Fibroblast of pulmonary artery (primary cell): ENCODE measurements around the gene GPSM3.

Experiments
- DNase-seq: peaks from one replicate; pipeline ENCODE4 v3.0.0-alpha.2; 2010; ENCODE audit warnings: low read depth
- H3K4me3 ChIP-seq: replicated peaks from 2 replicates; pipeline ENCODE4 v1.5.1; 2011; ENCODE audit warnings: low read depth, mild to moderate bottlenecking, control low read depth, low read length, moderate library complexity
- TF ChIP-seq, protein P1 (sequence below): IDR thresholded peaks from 2 replicates; pipeline ENCODE4 v1.5.1; 2011; ENCODE audit warnings: mild to moderate bottlenecking, control low read depth, low read length, inconsistent platforms; ENCODE audit errors: missing control alignments

Gene GPSM3

DNA sequence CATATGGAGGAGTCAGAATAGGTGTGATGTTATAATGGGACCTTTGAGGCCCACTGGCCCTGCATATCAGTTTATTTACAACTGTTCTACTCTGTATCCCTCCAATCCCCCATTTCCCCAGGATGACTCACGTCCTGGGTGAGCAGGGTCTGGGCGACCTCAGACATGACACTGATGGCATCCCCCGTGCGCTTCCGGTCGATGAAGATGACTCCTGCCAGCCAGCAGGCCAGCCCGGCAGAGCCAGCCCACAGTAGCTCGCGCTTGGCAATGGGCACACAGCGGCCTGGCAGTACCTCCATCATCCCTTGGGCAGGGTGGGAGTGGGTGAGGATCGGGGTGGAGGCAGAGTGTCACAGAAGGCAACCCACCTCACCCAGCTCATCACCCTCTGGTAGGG lies 22.1 kb downstream of the GPSM3 start:
- TF ChIP-seq, protein P1, sequence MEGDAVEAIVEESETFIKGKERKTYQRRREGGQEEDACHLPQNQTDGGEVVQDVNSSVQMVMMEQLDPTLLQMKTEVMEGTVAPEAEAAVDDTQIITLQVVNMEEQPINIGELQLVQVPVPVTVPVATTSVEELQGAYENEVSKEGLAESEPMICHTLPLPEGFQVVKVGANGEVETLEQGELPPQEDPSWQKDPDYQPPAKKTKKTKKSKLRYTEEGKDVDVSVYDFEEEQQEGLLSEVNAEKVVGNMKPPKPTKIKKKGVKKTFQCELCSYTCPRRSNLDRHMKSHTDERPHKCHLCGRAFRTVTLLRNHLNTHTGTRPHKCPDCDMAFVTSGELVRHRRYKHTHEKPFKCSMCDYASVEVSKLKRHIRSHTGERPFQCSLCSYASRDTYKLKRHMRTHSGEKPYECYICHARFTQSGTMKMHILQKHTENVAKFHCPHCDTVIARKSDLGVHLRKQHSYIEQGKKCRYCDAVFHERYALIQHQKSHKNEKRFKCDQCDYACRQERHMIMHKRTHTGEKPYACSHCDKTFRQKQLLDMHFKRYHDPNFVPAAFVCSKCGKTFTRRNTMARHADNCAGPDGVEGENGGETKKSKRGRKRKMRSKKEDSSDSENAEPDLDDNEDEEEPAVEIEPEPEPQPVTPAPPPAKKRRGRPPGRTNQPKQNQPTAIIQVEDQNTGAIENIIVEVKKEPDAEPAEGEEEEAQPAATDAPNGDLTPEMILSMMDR = no peak
- DNase-seq = no peak
- no peak overlapping the region for H3K4me3 ChIP-seq

- TF ChIP-seq, protein P1 = no peak
- DNase-seq = peak; percentile 38
- H3K4me3 ChIP-seq = no peak overlapping the region
These were observed 23.4 kb downstream of the GPSM3 start for GRCh38 chr6:32168807-32169591.

DNA sequence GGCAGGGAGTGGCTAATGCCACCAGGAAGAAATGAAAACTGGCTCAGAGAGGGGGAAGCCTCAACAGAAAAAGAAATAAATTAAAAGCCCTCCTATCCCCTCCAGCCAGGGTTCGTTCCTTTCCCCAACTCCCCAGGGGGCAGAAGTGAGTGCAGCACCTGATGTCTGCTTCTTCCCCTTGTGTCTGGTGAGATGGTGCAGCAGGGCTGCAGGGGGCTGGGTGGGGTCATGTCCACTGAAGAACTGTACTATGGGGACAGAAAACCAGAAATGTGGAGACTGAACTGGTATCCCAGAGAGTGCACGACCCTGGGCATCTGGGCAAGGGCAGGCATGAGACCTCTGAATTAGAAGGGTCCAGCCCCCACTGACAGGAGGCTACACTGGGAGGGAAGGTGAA lies 24.1 kb downstream of the GPSM3 start:
- DNase-seq = no peak
- TF ChIP-seq, protein P1 = no peak
- no peak overlapping the region for H3K4me3 ChIP-seq

DNA sequence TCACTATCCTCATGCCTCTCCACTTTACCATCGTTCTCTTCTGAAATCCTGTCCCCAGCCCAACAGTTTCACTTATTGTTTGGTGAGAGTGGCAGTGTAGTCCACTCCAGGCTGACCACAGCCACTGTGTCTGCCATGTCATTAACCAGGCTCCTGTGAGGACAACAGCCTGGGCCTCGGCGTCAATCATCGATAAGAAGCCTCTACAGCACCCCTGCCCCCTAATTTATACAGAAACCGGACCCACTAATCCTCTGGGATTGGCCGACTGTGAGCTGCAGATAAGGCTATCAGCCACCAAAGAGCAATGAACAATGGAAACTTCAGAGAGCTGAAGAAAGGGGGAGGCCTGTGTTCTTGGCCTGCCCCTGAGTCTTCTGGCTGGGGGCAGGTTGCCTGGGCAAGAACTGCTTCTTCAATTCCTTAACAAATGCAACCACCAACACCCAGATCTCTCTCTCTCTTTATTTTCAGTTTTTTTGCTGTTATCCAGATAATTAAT lies 24.6 kb downstream of the GPSM3 start:
- no peak for DNase-seq
- TF ChIP-seq, protein P1 = no peak
- no peak overlapping the region for H3K4me3 ChIP-seq

DNA sequence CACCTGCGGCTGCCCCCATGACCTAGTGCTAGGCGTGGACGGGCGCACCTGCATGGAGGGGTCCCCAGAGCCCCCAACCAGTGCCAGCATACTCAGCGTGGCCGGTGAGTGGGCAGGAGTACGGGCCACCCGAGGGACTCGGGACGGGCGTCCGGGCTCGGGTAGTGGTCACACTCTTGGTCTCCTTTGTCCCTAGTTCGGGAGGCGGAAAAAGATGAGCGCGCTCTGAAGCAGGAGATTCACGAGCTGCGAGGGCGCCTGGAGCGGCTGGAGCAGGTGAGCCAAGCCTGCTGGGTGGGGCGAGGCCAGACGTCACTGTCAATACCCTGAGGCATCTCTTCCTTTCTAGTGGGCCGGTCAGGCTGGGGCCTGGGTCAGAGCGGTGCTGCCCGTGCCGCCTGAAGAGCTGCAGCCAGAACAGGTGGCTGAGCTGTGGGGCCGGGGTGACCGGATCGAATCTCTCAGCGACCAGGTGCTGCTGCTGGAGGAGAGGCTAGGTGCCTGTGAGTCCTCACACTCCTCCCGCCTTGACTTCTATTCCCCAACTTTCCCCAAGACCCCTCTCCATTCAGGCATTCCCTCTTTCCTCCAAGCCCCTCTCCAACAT lies 25.2 kb downstream of the GPSM3 start:
- TF ChIP-seq, protein P1 = no peak
- no peak for DNase-seq
- no peak overlapping the region for H3K4me3 ChIP-seq

- TF ChIP-seq, protein P1 = no peak
- no peak for DNase-seq
- H3K4me3 ChIP-seq = no peak overlapping the region
These were observed 25.9 kb downstream of the GPSM3 start for GRCh38 chr6:32166411-32167061.
